ENCODE results near the gene FGF22. TPM values are rescaled to one million over a fixed set of nuclear protein-coding genes. Genes with fewer than 3 reads are reported as not detected.

Gene FGF22
- total RNA-seq = not detected

GRCh38 chr19:639253-640160, at the start of gene FGF22:
TSS of gene FGF22 (plus strand) at chr19:639879. CDS start at chr19:639926, 47 bp downstream.
- CTCF ChIA-PET = interaction anchor here (0.6 kb wide), 1 partner anchor 41 kb away, joined by 3 read pairs; no protein-coding TSS in a partner anchor
- H3K27ac Mint-ChIP-seq = no peak within 1 kb of the TSS
- peak within 1 kb of the TSS; percentile 76 for H3K4me3 Mint-ChIP-seq
- peak; percentile 95 for DNase-seq
- H3K4me1 Mint-ChIP-seq = peaks cover 5% of the 10 kb centered on the region
- ATAC-seq = peak; percentile 97
- no peaks in the 10 kb centered on the region for H3K36me3 Mint-ChIP-seq
- no peaks in the 10 kb centered on the region for H3K9me3 Mint-ChIP-seq (ENCODE audit: low read depth)
- peaks cover 3% of the 10 kb centered on the region for H3K27me3 Mint-ChIP-seq

- CTCF ChIA-PET = interaction anchor here (0.8 kb wide), 1 partner anchor 144 kb away, joined by 3 read pairs; no protein-coding TSS in a partner anchor
- peaks cover 37% of the 10 kb centered on the region for H3K27me3 Mint-ChIP-seq
- H3K4me1 Mint-ChIP-seq = peaks cover 2% of the 10 kb centered on the region
- no peak overlapping the region for H3K27ac Mint-ChIP-seq
- DNase-seq (no peak), ATAC-seq (peak; percentile 37)
- H3K9me3 Mint-ChIP-seq (ENCODE audit: low read depth) = no peaks in the 10 kb centered on the region
- H3K4me3 Mint-ChIP-seq = no peak overlapping the region
- no peaks in the 10 kb centered on the region for H3K36me3 Mint-ChIP-seq
These were observed 49.3 kb upstream of the FGF22 start for GRCh38 chr19:590396-590745.

GRCh38 chr19:590750-591098, 49.0 kb upstream of the FGF22 start:
- CTCF ChIA-PET = no interaction called here
- no peak for ATAC-seq
- no peak overlapping the region for H3K4me3 Mint-ChIP-seq
- H3K9me3 Mint-ChIP-seq (ENCODE audit: low read depth) = no peaks in the 10 kb centered on the region
- H3K27ac Mint-ChIP-seq = no peak overlapping the region
- no peak for DNase-seq
- H3K27me3 Mint-ChIP-seq = peaks cover 37% of the 10 kb centered on the region
- no peaks in the 10 kb centered on the region for H3K36me3 Mint-ChIP-seq
- peaks cover 2% of the 10 kb centered on the region for H3K4me1 Mint-ChIP-seq

GRCh38 chr19:591099-591958, 48.4 kb upstream of the FGF22 start:
- Mint-ChIP-seq H3K36me3 (no peaks in the 10 kb centered on the region), H3K4me1 (peaks cover 2% of the 10 kb centered on the region), H3K4me3 (no peak overlapping the region), H3K27me3 (peaks cover 35% of the 10 kb centered on the region), H3K9me3 (ENCODE audit: low read depth) (no peaks in the 10 kb centered on the region), H3K27ac (no peak overlapping the region)
- DNase-seq = no peak
- no peak for ATAC-seq
- CTCF ChIA-PET = no interaction called here

GRCh38 chr19:592101-592500, 47.6 kb upstream of the FGF22 start:
- DNase-seq (no peak), ATAC-seq (no peak)
- H3K4me1 Mint-ChIP-seq = peaks cover 2% of the 10 kb centered on the region
- no peaks in the 10 kb centered on the region for H3K9me3 Mint-ChIP-seq (ENCODE audit: low read depth)
- no peak overlapping the region for H3K27ac Mint-ChIP-seq
- peaks cover 33% of the 10 kb centered on the region for H3K27me3 Mint-ChIP-seq
- H3K36me3 Mint-ChIP-seq = no peaks in the 10 kb centered on the region
- no peak overlapping the region for H3K4me3 Mint-ChIP-seq
- CTCF ChIA-PET = interaction anchor here (1.5 kb wide), 1 partner anchor 8 kb away, joined by 5 read pairs; no protein-coding TSS in a partner anchor

- Mint-ChIP-seq H3K9me3 (ENCODE audit: low read depth) (no peaks in the 10 kb centered on the region), H3K4me1 (peaks cover 2% of the 10 kb centered on the region), H3K27ac (no peak overlapping the region), H3K4me3 (no peak overlapping the region), H3K27me3 (peaks cover 31% of the 10 kb centered on the region), H3K36me3 (no peaks in the 10 kb centered on the region)
- CTCF ChIA-PET = interaction anchor here (1.5 kb wide), 1 partner anchor 9 kb away, joined by 5 read pairs; no protein-coding TSS in a partner anchor
- DNase-seq (no peak), ATAC-seq (no peak)
These were observed 46.6 kb upstream of the FGF22 start for GRCh38 chr19:593055-593454.

- DNase-seq = no peak
- Mint-ChIP-seq H3K27ac (no peak overlapping the region), H3K9me3 (ENCODE audit: low read depth) (no peaks in the 10 kb centered on the region), H3K36me3 (no peaks in the 10 kb centered on the region), H3K27me3 (peaks cover 28% of the 10 kb centered on the region), H3K4me1 (peaks cover 2% of the 10 kb centered on the region), H3K4me3 (no peak overlapping the region)
- no peak for ATAC-seq
- CTCF ChIA-PET = interaction anchor here (1.5 kb wide), 1 partner anchor 9 kb away, joined by 5 read pairs; no protein-coding TSS in a partner anchor
These were observed 46.2 kb upstream of the FGF22 start for GRCh38 chr19:593505-593904.

- Mint-ChIP-seq H3K27ac (no peak overlapping the region), H3K27me3 (peaks cover 22% of the 10 kb centered on the region), H3K36me3 (no peaks in the 10 kb centered on the region), H3K4me1 (no peaks in the 10 kb centered on the region), H3K4me3 (no peak overlapping the region), H3K9me3 (ENCODE audit: low read depth) (no peaks in the 10 kb centered on the region)
- DNase-seq (no peak), ATAC-seq (no peak)
- CTCF ChIA-PET = no interaction called here
These were observed 45.3 kb upstream of the FGF22 start for GRCh38 chr19:594265-594870.

- Mint-ChIP-seq H3K36me3 (no peaks in the 10 kb centered on the region), H3K27ac (no peak overlapping the region), H3K27me3 (peaks cover 20% of the 10 kb centered on the region), H3K4me3 (no peak overlapping the region), H3K4me1 (no peaks in the 10 kb centered on the region), H3K9me3 (ENCODE audit: low read depth) (no peaks in the 10 kb centered on the region)
- DNase-seq (no peak), ATAC-seq (no peak)
- CTCF ChIA-PET = interaction anchor here (1.3 kb wide), 1 partner anchor 12 kb away, joined by 5 read pairs; no protein-coding TSS in a partner anchor
These were observed 44.1 kb upstream of the FGF22 start for GRCh38 chr19:595326-596262.

- ATAC-seq = no peak
- no peaks in the 10 kb centered on the region for H3K36me3 Mint-ChIP-seq
- H3K27ac Mint-ChIP-seq = no peak overlapping the region
- H3K4me3 Mint-ChIP-seq = no peak overlapping the region
- no peaks in the 10 kb centered on the region for H3K9me3 Mint-ChIP-seq (ENCODE audit: low read depth)
- DNase-seq = no peak
- H3K4me1 Mint-ChIP-seq = no peaks in the 10 kb centered on the region
- CTCF ChIA-PET = interaction anchor here (1.3 kb wide), 1 partner anchor 12 kb away, joined by 5 read pairs; no protein-coding TSS in a partner anchor
- H3K27me3 Mint-ChIP-seq = peaks cover 17% of the 10 kb centered on the region
These were observed 43.4 kb upstream of the FGF22 start for GRCh38 chr19:596263-596655.

GRCh38 chr19:597406-598315, 42.0 kb upstream of the FGF22 start:
- Mint-ChIP-seq H3K4me1 (no peaks in the 10 kb centered on the region), H3K36me3 (no peaks in the 10 kb centered on the region), H3K9me3 (ENCODE audit: low read depth) (no peaks in the 10 kb centered on the region), H3K4me3 (no peak overlapping the region), H3K27ac (no peak overlapping the region), H3K27me3 (peaks cover 10% of the 10 kb centered on the region)
- ATAC-seq (no peak), DNase-seq (no peak)
- CTCF ChIA-PET = interaction anchor here (1.0 kb wide), 2 partner anchors 12 to 42 kb away, joined by 3 read pairs; partner anchors contain the start of gene FGF22

- ATAC-seq = no peak
- H3K4me1 Mint-ChIP-seq = no peaks in the 10 kb centered on the region
- H3K36me3 Mint-ChIP-seq = no peaks in the 10 kb centered on the region
- no peak overlapping the region for H3K27ac Mint-ChIP-seq
- no peak overlapping the region for H3K4me3 Mint-ChIP-seq
- no peaks in the 10 kb centered on the region for H3K9me3 Mint-ChIP-seq (ENCODE audit: low read depth)
- CTCF ChIA-PET = no interaction called here
- DNase-seq = no peak
- no peaks in the 10 kb centered on the region for H3K27me3 Mint-ChIP-seq
These were observed 38.4 kb upstream of the FGF22 start for GRCh38 chr19:601310-601709.
